Esophagus squamous epithelium (tissue), 4 donors: ENCODE measurements around the gene OCA2.

Experiments used
- POLR2A ChIP-seq, 4 donors: fragments of 450-650 bp; IDR thresholded peaks; one replicate each; pipeline ENCODE4 v1.6.1; 2017; ENCODE audit warnings: antibody characterized with exemption in 4 of 4, mild to moderate bottlenecking in 4 of 4, moderate library complexity in 3 of 4
- TF ChIP-seq, protein P1 (sequence below), 6 experiments: fragments of 450-650 bp in 4 of 6; fragments of 200-600 bp in 2 of 6; sonication (generic) in 2 of 6; IDR thresholded peaks; one replicate each; pipeline ENCODE4 v1.5.1; 2016 to 2019; ENCODE audit warnings: antibody characterized with exemption in 6 of 6, mild to moderate bottlenecking in 4 of 6, moderate library complexity in 4 of 6

DNA sequence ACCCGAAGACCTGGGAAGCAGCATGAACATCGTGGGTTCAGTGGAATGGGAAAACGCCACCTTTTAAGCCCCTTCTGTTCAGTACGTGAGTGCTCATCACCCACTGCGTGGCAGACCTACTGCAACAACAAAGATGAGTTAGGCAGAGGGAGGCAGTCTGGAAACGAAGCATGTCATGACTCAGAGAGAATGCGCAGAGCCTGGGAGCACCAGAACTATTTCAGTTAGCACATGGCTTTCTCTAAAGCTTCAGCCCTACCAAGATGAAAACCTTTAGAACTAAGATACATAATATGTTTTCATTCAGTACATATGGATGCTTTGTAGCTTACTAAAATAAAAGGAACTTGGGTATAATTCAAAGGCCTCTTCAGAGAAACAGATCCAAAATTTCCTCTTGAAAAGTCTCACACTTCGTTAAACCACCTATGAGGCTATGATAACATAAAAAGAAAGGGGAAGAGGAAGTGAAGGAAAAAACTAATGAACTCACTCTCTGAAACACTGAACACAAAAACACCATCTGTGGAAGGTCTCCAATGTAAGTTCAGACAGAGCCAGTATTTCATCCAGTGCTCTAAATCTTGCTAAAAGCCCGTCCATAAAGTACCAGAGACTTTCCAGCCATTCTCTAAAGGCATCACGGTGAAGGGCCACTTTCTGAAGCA, 140.1 kb downstream of the OCA2 start:
- TF ChIP-seq POLR2A (IDR thresholded peaks at IDR 0.05): no peak
- TF ChIP-seq, protein P1, sequence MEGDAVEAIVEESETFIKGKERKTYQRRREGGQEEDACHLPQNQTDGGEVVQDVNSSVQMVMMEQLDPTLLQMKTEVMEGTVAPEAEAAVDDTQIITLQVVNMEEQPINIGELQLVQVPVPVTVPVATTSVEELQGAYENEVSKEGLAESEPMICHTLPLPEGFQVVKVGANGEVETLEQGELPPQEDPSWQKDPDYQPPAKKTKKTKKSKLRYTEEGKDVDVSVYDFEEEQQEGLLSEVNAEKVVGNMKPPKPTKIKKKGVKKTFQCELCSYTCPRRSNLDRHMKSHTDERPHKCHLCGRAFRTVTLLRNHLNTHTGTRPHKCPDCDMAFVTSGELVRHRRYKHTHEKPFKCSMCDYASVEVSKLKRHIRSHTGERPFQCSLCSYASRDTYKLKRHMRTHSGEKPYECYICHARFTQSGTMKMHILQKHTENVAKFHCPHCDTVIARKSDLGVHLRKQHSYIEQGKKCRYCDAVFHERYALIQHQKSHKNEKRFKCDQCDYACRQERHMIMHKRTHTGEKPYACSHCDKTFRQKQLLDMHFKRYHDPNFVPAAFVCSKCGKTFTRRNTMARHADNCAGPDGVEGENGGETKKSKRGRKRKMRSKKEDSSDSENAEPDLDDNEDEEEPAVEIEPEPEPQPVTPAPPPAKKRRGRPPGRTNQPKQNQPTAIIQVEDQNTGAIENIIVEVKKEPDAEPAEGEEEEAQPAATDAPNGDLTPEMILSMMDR (IDR thresholded peaks at IDR 0.05): no peak
